NCI-H2107 (cell line): ENCODE measurements around the gene CXCL11.
"Not testable (repeated sequence)": the region's sequence is repeated elsewhere in the genome, so short reads cannot be mapped to it uniquely, and the experiment has no call there.

Source experiments
- DNase-seq: peaks from one replicate; lab custom pipeline; 2025; lab: John Stamatoyannopoulos, UW

CXCL11 gene

GRCh38 chr4:76042241-76042998 is 6.5 kb upstream of the CXCL11 start:
- DNase-seq, result not testable (repeated sequence)

- no peak for DNase-seq
Measured at GRCh38 chr4:76036855-76037254, 985 bp upstream of the CXCL11 start.

- no peak for DNase-seq
Measured at GRCh38 chr4:76035141-76035540, 729 bp downstream of the CXCL11 start.

- no peak for DNase-seq
Measured at GRCh38 chr4:76029300-76029699, 6.6 kb downstream of the CXCL11 start.

- DNase-seq, result no peak
Measured at GRCh38 chr4:76028350-76028765, 7.5 kb downstream of the CXCL11 start.

GRCh38 chr4:76024065-76024464 is 11.8 kb downstream of the CXCL11 start:
- no peak for DNase-seq

GRCh38 chr4:76023389-76023788 is 12.5 kb downstream of the CXCL11 start, which contains the start of gene CXCL10:
CXCL10 (minus strand) TSS chr4:76023497; CDS start chr4:76023431, 66 bp downstream.
- DNase-seq, result no peak

GRCh38 chr4:76022677-76023076 is 13.2 kb downstream of the CXCL11 start:
- DNase-seq, result no peak

GRCh38 chr4:76022031-76022430 is 13.8 kb downstream of the CXCL11 start:
- no peak for DNase-seq

- DNase-seq, result no peak
Measured at GRCh38 chr4:76017056-76017686, 18.7 kb downstream of the CXCL11 start.

GRCh38 chr4:76016393-76016792 is 19.5 kb downstream of the CXCL11 start:
- DNase-seq, result no peak

GRCh38 chr4:76013540-76013939 is 22.3 kb downstream of the CXCL11 start:
- no peak for DNase-seq

- DNase-seq, result no peak
Measured at GRCh38 chr4:76012388-76012801, 23.5 kb downstream of the CXCL11 start.

- no peak for DNase-seq
Measured at GRCh38 chr4:76011700-76012387, 24.0 kb downstream of the CXCL11 start.

GRCh38 chr4:76011018-76011670 is 24.7 kb downstream of the CXCL11 start:
- DNase-seq, result no peak

GRCh38 chr4:76010576-76010975 is 25.3 kb downstream of the CXCL11 start:
- DNase-seq, result no peak

- no peak for DNase-seq
Measured at GRCh38 chr4:76009311-76009710, 26.6 kb downstream of the CXCL11 start.

GRCh38 chr4:76007089-76007862 is 28.6 kb downstream of the CXCL11 start, which contains the start of gene CXCL9:
CXCL9 (minus strand) TSS chr4:76007509; CDS start chr4:76007449, 60 bp downstream.
- DNase-seq, result no peak

GRCh38 chr4:76003620-76004019 is 32.2 kb downstream of the CXCL11 start:
- no peak for DNase-seq

- no peak for DNase-seq
Measured at GRCh38 chr4:76003035-76003434, 32.8 kb downstream of the CXCL11 start.

GRCh38 chr4:76002176-76002575 is 33.7 kb downstream of the CXCL11 start:
- no peak for DNase-seq
